Measurements from ENCODE around the gene TKTL1.

DNA sequence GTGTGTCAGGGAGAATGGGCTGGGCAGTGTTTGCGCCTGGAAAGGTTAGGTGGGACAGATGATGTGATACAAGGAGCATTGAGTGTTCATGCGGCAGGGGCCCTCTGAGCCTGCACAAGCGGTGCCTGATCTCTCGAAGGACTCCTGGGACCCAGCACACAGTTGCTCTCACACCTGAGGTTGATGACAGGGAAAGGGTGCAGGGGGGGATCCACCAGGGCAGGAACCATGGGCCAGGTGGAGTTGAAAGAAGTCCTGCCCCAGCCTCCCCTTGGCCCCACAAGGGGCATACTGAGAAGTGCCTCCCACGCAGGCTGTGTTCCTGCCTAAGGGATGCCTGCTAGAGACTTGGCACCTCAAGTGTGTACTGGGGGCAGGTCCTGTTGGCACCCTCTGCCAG is 33.1 kb downstream of the TKTL1 start:
- TF ChIP-seq, protein P1, sequence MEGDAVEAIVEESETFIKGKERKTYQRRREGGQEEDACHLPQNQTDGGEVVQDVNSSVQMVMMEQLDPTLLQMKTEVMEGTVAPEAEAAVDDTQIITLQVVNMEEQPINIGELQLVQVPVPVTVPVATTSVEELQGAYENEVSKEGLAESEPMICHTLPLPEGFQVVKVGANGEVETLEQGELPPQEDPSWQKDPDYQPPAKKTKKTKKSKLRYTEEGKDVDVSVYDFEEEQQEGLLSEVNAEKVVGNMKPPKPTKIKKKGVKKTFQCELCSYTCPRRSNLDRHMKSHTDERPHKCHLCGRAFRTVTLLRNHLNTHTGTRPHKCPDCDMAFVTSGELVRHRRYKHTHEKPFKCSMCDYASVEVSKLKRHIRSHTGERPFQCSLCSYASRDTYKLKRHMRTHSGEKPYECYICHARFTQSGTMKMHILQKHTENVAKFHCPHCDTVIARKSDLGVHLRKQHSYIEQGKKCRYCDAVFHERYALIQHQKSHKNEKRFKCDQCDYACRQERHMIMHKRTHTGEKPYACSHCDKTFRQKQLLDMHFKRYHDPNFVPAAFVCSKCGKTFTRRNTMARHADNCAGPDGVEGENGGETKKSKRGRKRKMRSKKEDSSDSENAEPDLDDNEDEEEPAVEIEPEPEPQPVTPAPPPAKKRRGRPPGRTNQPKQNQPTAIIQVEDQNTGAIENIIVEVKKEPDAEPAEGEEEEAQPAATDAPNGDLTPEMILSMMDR (conservative IDR thresholded peaks at IDR 0.05; ENCODE audit: low read length), result no peak
- no peak for TF ChIP-seq EZH2phosphoT487 (IDR thresholded peaks at IDR 0.05; ENCODE audit: borderline replicate concordance)
